Measurements from ENCODE around the gene ZC3H18.

Gene ZC3H18

DNA sequence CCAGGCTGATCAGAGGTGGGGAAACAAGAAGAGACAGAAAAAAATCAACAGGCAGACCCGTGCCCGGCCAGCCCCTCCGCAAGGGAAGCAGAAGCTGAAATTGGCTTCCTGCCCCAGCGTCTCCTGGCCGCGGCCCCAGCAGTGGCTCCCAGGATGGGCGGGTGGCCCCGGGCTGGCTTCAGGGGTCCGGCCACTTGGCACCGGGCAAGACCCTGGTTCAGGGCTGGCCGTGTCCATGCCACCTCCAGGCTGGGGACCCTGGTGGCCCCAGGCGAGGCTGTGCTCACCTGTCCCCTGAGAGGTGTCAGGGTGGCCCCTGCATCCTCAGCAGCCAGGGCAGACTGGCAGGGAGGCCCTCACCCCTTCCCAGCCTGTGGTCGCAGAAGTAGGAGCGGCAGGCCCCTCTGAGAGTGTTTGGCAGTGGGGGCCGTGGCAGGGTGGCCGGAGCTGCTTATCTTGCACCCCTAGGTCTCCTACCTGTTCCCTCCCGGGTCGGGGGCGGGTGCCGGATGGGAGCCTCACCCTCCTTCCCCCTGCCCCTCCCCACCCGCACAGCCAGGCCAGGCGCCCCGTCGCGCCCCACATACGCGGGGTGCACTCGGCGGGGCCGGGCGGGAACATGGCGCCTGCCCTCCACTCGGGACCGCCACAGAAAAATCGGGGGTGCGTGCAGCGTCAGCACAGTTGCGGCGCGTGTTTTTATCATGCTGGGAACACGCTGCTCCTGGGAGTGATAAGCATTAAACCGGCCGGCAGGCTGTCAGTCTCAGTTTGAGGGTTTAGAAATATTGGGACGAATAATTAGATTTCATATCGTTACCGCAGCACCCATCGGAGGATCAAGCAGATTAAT, 46.7 kb upstream of the ZC3H18 start (continued):
- TF ChIP-seq, protein P1, sequence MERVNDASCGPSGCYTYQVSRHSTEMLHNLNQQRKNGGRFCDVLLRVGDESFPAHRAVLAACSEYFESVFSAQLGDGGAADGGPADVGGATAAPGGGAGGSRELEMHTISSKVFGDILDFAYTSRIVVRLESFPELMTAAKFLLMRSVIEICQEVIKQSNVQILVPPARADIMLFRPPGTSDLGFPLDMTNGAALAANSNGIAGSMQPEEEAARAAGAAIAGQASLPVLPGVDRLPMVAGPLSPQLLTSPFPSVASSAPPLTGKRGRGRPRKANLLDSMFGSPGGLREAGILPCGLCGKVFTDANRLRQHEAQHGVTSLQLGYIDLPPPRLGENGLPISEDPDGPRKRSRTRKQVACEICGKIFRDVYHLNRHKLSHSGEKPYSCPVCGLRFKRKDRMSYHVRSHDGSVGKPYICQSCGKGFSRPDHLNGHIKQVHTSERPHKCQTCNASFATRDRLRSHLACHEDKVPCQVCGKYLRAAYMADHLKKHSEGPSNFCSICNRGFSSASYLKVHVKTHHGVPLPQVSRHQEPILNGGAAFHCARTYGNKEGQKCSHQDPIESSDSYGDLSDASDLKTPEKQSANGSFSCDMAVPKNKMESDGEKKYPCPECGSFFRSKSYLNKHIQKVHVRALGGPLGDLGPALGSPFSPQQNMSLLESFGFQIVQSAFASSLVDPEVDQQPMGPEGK (CRISPR knock-in tag; IDR thresholded peaks at IDR 0.05; ENCODE audit: borderline replicate concordance), result no peak
- TF ChIP-seq ZNF565 (CRISPR knock-in tag; conservative IDR thresholded peaks at IDR 0.05; ENCODE audit: low read depth) (no peak), PPARA (CRISPR knock-in tag; IDR thresholded peaks at IDR 0.05; ENCODE audit: borderline replicate concordance) (no peak), ISL1 (CRISPR knock-in tag; IDR thresholded peaks at IDR 0.05) (no peak)
- TF ChIP-seq, protein P2, sequence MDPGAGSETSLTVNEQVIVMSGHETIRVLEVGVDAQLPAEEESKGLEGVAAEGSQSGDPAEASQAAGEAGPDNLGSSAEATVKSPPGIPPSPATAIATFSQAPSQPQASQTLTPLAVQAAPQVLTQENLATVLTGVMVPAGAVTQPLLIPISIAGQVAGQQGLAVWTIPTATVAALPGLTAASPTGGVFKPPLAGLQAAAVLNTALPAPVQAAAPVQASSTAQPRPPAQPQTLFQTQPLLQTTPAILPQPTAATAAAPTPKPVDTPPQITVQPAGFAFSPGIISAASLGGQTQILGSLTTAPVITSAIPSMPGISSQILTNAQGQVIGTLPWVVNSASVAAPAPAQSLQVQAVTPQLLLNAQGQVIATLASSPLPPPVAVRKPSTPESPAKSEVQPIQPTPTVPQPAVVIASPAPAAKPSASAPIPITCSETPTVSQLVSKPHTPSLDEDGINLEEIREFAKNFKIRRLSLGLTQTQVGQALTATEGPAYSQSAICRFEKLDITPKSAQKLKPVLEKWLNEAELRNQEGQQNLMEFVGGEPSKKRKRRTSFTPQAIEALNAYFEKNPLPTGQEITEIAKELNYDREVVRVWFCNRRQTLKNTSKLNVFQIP (CRISPR knock-in tag; IDR thresholded peaks at IDR 0.05; ENCODE audit: borderline replicate concordance, low read depth), result no peak

DNA sequence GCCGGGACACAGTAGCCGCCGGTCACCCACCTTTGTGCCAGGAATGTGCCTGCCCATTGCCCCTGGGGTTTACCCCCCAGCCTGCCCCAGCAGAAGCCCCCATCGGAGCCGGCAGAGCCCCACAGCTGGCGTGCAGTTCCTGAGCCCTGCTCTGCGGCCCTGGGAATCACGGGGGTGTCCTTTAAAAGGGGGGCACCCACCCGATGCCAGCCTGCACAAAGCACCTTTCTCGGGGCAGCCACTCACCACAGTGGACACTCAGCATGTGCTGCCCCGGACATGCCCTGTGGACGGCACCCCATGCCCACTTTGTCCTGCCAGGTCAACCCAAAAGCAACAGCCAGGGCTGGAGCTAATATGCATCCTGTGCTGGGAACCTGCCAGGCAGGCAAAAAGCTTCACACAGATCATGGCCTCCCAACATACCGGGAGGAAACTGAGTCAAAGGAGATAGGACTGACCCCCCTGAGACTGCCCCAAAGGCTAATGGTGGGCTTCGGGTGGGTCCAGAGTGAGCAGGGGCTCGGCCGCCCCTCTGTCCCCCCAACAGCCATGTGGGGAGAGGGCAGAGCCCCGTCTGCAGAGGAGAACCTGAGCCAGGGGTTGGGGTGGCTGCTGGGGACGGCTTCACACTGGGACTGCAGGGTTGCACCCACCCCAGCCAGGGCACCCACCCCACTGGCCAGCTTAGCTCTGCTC, 45.8 kb upstream of the ZC3H18 start:
- TF ChIP-seq ZFP3 (CRISPR knock-in tag; IDR thresholded peaks at IDR 0.05) (no peak), ZNF8 (CRISPR knock-in tag; IDR thresholded peaks at IDR 0.05) (no peak), RARB (CRISPR knock-in tag; IDR thresholded peaks at IDR 0.05) (no peak), OSR1 (CRISPR knock-in tag; IDR thresholded peaks at IDR 0.05) (no peak), PPARA (CRISPR knock-in tag; IDR thresholded peaks at IDR 0.05; ENCODE audit: borderline replicate concordance) (no peak), ZFP30 (CRISPR knock-in tag; IDR thresholded peaks at IDR 0.05) (no peak), SNAI2 (CRISPR knock-in tag; IDR thresholded peaks at IDR 0.05) (no peak), ARNTL (CRISPR knock-in tag; IDR thresholded peaks at IDR 0.05; ENCODE audit: borderline replicate concordance, low read depth) (no peak), CSDC2 (CRISPR knock-in tag; IDR thresholded peaks at IDR 0.05) (no peak)
- TF ChIP-seq, protein P3, sequence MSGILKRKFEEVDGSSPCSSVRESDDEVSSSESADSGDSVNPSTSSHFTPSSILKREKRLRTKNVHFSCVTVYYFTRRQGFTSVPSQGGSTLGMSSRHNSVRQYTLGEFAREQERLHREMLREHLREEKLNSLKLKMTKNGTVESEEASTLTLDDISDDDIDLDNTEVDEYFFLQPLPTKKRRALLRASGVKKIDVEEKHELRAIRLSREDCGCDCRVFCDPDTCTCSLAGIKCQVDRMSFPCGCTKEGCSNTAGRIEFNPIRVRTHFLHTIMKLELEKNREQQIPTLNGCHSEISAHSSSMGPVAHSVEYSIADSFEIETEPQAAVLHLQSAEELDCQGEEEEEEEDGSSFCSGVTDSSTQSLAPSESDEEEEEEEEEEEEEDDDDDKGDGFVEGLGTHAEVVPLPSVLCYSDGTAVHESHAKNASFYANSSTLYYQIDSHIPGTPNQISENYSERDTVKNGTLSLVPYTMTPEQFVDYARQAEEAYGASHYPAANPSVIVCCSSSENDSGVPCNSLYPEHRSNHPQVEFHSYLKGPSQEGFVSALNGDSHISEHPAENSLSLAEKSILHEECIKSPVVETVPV (CRISPR knock-in tag; IDR thresholded peaks at IDR 0.05), result no peak
- no peak for ATAC-seq

DNA sequence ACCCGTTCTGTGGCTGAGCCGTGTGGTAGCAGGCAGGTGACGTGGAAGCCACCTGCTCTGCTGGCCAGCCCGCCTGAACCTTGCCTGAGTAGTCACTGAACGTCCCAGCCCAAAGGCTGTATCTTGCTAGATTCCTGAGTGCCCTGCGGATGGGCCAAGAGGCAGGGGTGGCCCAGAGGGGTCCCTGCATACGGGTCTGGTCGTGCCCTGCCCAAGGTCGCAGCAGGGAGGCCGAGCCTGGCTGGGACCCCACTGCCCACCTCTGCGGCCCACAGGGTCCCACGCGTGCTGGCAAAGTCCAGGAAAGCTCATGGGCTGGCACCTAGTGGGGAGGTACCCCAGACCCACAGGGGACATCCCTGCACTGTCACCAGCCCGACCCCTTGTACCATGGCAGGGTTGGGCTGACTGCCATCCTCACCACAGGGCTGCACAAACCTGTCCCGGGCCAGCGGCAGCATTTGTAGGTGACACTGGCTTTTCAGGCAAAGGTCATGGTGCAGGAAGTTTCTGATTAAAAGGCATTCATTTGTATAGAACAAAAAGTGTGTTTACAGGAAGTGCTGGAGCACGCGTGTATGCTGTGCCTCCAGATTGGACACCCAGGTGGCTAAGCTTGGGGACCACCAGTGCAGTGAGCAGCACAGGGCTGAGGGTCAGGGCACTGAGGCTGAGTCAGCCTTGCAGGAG, 45.1 kb upstream of the ZC3H18 start:
- no peak for ATAC-seq
- TF ChIP-seq, protein P2 (CRISPR knock-in tag; IDR thresholded peaks at IDR 0.05; ENCODE audit: borderline replicate concordance, low read depth), result no peak
- TF ChIP-seq TOX (CRISPR knock-in tag; IDR thresholded peaks at IDR 0.05; ENCODE audit: borderline replicate concordance) (no peak), ESRRG (CRISPR knock-in tag; IDR thresholded peaks at IDR 0.05) (no peak), PPARA (CRISPR knock-in tag; IDR thresholded peaks at IDR 0.05; ENCODE audit: borderline replicate concordance) (no peak), ISL1 (CRISPR knock-in tag; IDR thresholded peaks at IDR 0.05) (no peak), GLIS3 (CRISPR knock-in tag; IDR thresholded peaks at IDR 0.05) (no peak), ARNTL (CRISPR knock-in tag; IDR thresholded peaks at IDR 0.05; ENCODE audit: borderline replicate concordance, low read depth) (no peak), ZFP3 (CRISPR knock-in tag; IDR thresholded peaks at IDR 0.05) (no peak), OSR1 (CRISPR knock-in tag; IDR thresholded peaks at IDR 0.05) (no peak), RARB (CRISPR knock-in tag; IDR thresholded peaks at IDR 0.05) (no peak)
- TF ChIP-seq, protein P4, sequence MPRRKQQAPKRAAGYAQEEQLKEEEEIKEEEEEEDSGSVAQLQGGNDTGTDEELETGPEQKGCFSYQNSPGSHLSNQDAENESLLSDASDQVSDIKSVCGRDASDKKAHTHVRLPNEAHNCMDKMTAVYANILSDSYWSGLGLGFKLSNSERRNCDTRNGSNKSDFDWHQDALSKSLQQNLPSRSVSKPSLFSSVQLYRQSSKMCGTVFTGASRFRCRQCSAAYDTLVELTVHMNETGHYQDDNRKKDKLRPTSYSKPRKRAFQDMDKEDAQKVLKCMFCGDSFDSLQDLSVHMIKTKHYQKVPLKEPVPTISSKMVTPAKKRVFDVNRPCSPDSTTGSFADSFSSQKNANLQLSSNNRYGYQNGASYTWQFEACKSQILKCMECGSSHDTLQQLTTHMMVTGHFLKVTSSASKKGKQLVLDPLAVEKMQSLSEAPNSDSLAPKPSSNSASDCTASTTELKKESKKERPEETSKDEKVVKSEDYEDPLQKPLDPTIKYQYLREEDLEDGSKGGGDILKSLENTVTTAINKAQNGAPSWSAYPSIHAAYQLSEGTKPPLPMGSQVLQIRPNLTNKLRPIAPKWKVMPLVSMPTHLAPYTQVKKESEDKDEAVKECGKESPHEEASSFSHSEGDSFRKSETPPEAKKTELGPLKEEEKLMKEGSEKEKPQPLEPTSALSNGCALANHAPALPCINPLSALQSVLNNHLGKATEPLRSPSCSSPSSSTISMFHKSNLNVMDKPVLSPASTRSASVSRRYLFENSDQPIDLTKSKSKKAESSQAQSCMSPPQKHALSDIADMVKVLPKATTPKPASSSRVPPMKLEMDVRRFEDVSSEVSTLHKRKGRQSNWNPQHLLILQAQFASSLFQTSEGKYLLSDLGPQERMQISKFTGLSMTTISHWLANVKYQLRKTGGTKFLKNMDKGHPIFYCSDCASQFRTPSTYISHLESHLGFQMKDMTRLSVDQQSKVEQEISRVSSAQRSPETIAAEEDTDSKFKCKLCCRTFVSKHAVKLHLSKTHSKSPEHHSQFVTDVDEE (CRISPR knock-in tag; IDR thresholded peaks at IDR 0.05), result no peak
- TF ChIP-seq, protein P5, sequence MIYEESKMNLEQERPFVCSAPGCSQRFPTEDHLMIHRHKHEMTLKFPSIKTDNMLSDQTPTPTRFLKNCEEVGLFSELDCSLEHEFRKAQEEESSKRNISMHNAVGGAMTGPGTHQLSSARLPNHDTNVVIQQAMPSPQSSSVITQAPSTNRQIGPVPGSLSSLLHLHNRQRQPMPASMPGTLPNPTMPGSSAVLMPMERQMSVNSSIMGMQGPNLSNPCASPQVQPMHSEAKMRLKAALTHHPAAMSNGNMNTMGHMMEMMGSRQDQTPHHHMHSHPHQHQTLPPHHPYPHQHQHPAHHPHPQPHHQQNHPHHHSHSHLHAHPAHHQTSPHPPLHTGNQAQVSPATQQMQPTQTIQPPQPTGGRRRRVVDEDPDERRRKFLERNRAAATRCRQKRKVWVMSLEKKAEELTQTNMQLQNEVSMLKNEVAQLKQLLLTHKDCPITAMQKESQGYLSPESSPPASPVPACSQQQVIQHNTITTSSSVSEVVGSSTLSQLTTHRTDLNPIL (CRISPR knock-in tag; IDR thresholded peaks at IDR 0.05; ENCODE audit: low read depth), result no peak

Measured in SK-N-SH treated with all-trans-retinoic acid at 6 μM for 48 hours (cell line).